HUES48 (cell line): ENCODE measurements around the gene AVEN.

ENCODE experiments used
- H3K27ac ChIP-seq: one replicate; pipeline ENCODE4 v1.7.0; 2013; ENCODE audit warnings: low read depth, low read length, inconsistent platforms
- H3K27me3 ChIP-seq: 2 replicates; pipeline ENCODE4 v1.6.1; 2013; ENCODE audit warnings: mild to moderate bottlenecking, low read length; ENCODE audit not compliant: control insufficient read depth, insufficient read depth
- H3K36me3 ChIP-seq: 2 replicates; pipeline ENCODE4 v1.6.1; 2013; ENCODE audit warnings: low read length; ENCODE audit not compliant: control insufficient read depth, insufficient read depth
- H3K4me1 ChIP-seq: 2 replicates; pipeline ENCODE4 v1.6.1; 2013; ENCODE audit warnings: mild to moderate bottlenecking, low read length; ENCODE audit not compliant: control insufficient read depth, insufficient read depth
- H3K4me3 ChIP-seq: 2 replicates; pipeline ENCODE4 v1.5.1; 2013; ENCODE audit warnings: mild to moderate bottlenecking, low read depth, low read length
- H3K9ac ChIP-seq: 2 replicates; pipeline ENCODE4 v1.6.1; 2013; ENCODE audit warnings: mild to moderate bottlenecking, low read depth, low read length, moderate library complexity
- H3K9me3 ChIP-seq: 2 replicates; pipeline ENCODE4 v1.6.1; 2013; ENCODE audit warnings: low read length; ENCODE audit not compliant: control insufficient read depth, insufficient read depth

AVEN gene

GRCh38 chr15:33852094-33852493 lies 186.9 kb downstream of the AVEN start:
- Histone ChIP-seq H3K27me3 (no peaks in the 10 kb centered on the region), H3K4me3 (no peak overlapping the region), H3K4me1 (peaks cover 17% of the 10 kb centered on the region), H3K9ac (no peak overlapping the region), H3K36me3 (no peaks in the 10 kb centered on the region), H3K27ac (peak overlapping the region; percentile 63), H3K9me3 (no peaks in the 10 kb centered on the region)

DNA sequence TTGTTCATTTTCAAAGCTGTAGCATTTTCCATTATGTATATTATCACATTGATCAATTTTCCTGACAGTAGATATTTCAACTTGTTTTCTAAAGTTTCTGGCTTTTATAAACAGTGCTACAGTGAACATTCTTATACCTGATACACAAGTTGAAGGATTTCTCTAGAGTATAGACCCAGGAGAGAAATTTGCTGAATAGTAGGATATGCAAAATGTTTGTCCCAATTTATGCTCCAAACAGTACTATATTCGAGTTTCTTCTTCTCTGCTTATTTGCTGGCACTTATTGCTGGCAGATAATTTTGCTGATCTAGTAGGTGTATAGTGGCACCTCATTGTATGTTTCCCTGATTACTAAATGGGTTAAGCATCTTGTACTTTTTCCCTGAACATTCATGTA lies 187.9 kb downstream of the AVEN start:
- Histone ChIP-seq H3K9ac (no peak overlapping the region), H3K27ac (no peak overlapping the region), H3K4me3 (no peak overlapping the region)

DNA sequence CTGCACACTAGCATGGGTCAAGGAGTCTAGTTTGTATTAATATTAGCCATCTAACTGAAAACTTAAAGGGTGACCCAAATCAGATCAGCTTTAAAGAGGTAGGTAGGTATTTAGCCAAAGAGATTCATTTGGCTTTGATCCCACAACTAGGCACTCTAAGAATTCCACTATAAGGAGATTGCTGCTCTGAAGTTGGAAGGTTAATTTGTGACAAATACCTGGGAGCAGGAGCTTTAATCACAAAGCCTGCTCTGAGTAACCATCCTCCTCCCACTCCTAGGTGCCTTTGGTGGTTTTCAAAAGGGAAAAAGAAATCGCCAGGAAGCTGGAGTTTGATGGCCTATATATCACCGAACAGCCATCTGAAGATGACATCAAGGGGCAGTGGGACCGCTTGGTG lies 191.0 kb downstream of the AVEN start:
- H3K9me3 ChIP-seq: no peaks in the 10 kb centered on the region
- H3K27me3 ChIP-seq: no peaks in the 10 kb centered on the region
- no peak overlapping the region for H3K4me3 ChIP-seq
- no peak overlapping the region for H3K27ac ChIP-seq
- no peaks in the 10 kb centered on the region for H3K36me3 ChIP-seq
- H3K4me1 ChIP-seq: peaks cover 41% of the 10 kb centered on the region
- no peak overlapping the region for H3K9ac ChIP-seq

More for the DNA sequence above, 187.9 kb downstream of the AVEN start:
- Histone ChIP-seq H3K9me3 (no peaks in the 10 kb centered on the region), H3K4me1 (peaks cover 23% of the 10 kb centered on the region), H3K27me3 (no peaks in the 10 kb centered on the region), H3K36me3 (no peaks in the 10 kb centered on the region)

GRCh38 chr15:33846862-33847261 lies 192.1 kb downstream of the AVEN start:
- Histone ChIP-seq H3K27me3 (no peaks in the 10 kb centered on the region), H3K36me3 (no peaks in the 10 kb centered on the region), H3K4me3 (no peak overlapping the region), H3K27ac (no peak overlapping the region), H3K9me3 (no peaks in the 10 kb centered on the region), H3K4me1 (peaks cover 32% of the 10 kb centered on the region), H3K9ac (no peak overlapping the region)

DNA sequence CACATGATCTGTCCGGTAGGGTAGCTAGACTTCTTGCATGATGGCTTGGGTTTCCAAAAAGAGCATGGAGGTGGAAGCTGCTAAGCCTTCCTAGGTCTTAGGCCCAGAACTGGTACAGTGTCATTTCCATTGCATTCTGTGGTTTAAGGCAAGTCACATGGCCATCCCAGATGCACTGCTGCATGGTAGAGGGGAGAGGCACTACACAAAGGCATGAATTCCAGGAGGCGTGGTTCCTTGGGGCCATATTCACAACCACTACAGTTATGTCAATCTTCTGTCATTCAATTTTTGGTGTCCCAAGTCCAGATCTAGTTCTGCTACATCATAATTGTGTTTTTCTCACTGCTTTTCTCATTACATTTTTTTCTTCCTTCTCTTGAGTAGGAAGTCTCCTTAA lies 192.9 kb downstream of the AVEN start:
- no peaks in the 10 kb centered on the region for H3K36me3 ChIP-seq
- peaks cover 25% of the 10 kb centered on the region for H3K4me1 ChIP-seq
- no peak overlapping the region for H3K4me3 ChIP-seq
- no peak overlapping the region for H3K27ac ChIP-seq
- no peak overlapping the region for H3K9ac ChIP-seq
- no peaks in the 10 kb centered on the region for H3K9me3 ChIP-seq
- no peaks in the 10 kb centered on the region for H3K27me3 ChIP-seq

- Histone ChIP-seq H3K27me3 (no peaks in the 10 kb centered on the region), H3K4me3 (no peak overlapping the region), H3K4me1 (peaks cover 25% of the 10 kb centered on the region), H3K27ac (peak overlapping the region; percentile 14), H3K9ac (no peak overlapping the region), H3K36me3 (no peaks in the 10 kb centered on the region), H3K9me3 (no peaks in the 10 kb centered on the region)
Observed at GRCh38 chr15:33844597-33844996, 194.4 kb downstream of the AVEN start.

GRCh38 chr15:33844186-33844585 lies 194.8 kb downstream of the AVEN start:
- Histone ChIP-seq H3K4me3 (no peak overlapping the region; the same call in 1 of the 2 replicates), H3K27me3 (no peaks in the 10 kb centered on the region), H3K36me3 (no peaks in the 10 kb centered on the region), H3K9ac (no peak overlapping the region), H3K4me1 (peaks cover 25% of the 10 kb centered on the region), H3K9me3 (no peaks in the 10 kb centered on the region), H3K27ac (peak overlapping the region; percentile 51)

DNA sequence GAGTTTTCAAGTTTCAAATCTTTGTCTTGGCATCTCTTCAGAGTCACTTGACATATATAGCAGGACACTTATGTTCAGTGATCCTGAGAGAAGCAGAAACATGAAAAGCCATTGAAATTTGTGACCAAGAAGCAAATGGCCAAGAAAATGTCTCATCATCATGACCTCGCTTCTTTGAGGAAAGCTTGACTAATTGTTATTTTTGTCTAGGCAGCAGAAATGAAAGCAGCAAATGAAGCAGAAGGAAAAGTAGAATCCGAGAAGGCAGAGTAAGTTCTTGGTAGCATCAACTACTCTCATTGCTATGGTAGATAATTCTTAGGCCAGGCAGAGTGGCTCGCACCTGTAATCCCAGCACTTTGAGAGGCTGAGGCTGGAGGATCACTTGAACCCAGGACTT lies 198.4 kb downstream of the AVEN start:
- Histone ChIP-seq H3K9me3 (no peaks in the 10 kb centered on the region), H3K9ac (no peak overlapping the region), H3K4me1 (peaks cover 22% of the 10 kb centered on the region), H3K36me3 (no peaks in the 10 kb centered on the region), H3K27ac (no peak overlapping the region), H3K27me3 (no peaks in the 10 kb centered on the region), H3K4me3 (no peak overlapping the region)

GRCh38 chr15:33839540-33839939 lies 199.5 kb downstream of the AVEN start:
- no peaks in the 10 kb centered on the region for H3K36me3 ChIP-seq
- H3K27ac ChIP-seq: no peak overlapping the region
- no peak overlapping the region for H3K4me3 ChIP-seq
- peaks cover 28% of the 10 kb centered on the region for H3K4me1 ChIP-seq
- H3K9ac ChIP-seq: no peak overlapping the region
- H3K27me3 ChIP-seq: no peaks in the 10 kb centered on the region
- H3K9me3 ChIP-seq: no peaks in the 10 kb centered on the region

GRCh38 chr15:33837294-33837693 lies 201.7 kb downstream of the AVEN start:
- no peak overlapping the region for H3K27ac ChIP-seq
- no peaks in the 10 kb centered on the region for H3K9me3 ChIP-seq
- H3K36me3 ChIP-seq: no peaks in the 10 kb centered on the region
- peaks cover 19% of the 10 kb centered on the region for H3K4me1 ChIP-seq
- H3K4me3 ChIP-seq: no peak overlapping the region
- no peaks in the 10 kb centered on the region for H3K27me3 ChIP-seq
- no peak overlapping the region for H3K9ac ChIP-seq

GRCh38 chr15:33834892-33835743 lies 203.9 kb downstream of the AVEN start:
- Histone ChIP-seq H3K4me3 (no peak overlapping the region), H3K27ac (peak overlapping the region; percentile 63), H3K9ac (no peak overlapping the region), H3K4me1 (peaks cover 19% of the 10 kb centered on the region), H3K9me3 (no peaks in the 10 kb centered on the region), H3K36me3 (no peaks in the 10 kb centered on the region), H3K27me3 (no peaks in the 10 kb centered on the region)
